Inflammatory macrophage (primary cell): Measurements from ENCODE around the gene TANC1.

ENCODE experiments used
- DNase-seq, 2 donors: peaks; one replicate each; pipeline ENCODE4 v3.0.0-alpha.2; 2020 to 2022

Gene TANC1

GRCh38 chr2:159175182-159175581 is 206.7 kb downstream of the TANC1 start:
- no peak for DNase-seq

- DNase-seq: no peak
Observed at GRCh38 chr2:159175927-159176326, 207.5 kb downstream of the TANC1 start.

DNA sequence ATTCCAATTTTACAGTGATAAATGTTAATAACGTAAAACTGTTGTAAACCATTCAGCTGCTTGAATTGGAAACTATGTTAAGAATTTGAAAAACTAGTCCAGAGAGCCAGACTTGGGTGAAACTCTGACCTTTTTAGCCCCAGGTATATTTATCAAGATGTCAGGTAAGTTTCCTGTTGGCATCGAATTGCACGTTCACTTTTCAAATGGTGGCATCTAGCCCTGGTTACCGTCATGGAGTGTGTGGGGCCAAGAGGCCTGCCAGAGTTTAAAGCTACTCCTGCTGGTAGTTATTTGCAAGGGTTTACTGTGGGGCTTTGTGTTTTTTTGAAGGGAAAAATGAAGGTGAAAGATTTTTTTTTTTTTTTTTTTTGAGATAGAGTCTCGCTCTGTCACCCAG is 208.1 kb downstream of the TANC1 start:
- no peak for DNase-seq

DNA sequence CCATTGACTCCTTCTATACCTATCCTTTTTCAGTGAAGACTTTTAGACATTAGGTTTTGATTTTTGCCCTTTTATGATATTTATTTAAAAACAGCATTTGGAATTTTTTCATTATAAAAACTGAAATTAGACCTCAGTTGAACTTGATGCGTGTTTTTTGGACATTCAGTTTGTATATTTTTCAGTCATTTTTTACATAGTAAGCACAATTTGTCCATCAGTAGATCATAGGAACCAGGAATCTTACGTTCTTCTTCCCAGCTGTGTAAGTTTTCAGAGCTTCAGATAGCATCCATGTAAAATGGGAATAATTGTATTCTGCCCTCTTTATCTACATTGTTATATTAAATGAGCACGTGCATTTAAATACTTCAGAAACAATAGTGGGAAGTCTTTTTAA is 208.9 kb downstream of the TANC1 start:
- no peak for DNase-seq

DNA sequence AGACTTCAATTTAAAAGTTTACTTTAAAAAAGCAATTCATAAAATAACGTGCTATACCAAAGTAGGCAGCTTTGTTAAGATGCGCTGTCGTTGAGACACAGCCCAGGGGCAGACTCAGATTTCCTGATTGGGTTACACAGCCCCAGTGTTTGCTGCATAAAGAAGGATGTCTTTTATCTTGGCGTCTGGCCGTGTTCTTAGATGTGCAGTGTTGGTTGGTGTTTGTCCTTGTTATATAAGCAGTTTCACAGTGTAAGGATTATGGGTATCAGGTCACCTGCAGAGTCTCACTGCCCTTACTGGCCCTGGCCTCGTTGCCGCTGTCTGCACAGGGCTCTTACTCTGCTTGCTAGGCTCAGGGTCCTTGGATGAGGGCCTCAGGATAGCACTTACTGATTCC is 209.5 kb downstream of the TANC1 start:
- no peak for DNase-seq

DNA sequence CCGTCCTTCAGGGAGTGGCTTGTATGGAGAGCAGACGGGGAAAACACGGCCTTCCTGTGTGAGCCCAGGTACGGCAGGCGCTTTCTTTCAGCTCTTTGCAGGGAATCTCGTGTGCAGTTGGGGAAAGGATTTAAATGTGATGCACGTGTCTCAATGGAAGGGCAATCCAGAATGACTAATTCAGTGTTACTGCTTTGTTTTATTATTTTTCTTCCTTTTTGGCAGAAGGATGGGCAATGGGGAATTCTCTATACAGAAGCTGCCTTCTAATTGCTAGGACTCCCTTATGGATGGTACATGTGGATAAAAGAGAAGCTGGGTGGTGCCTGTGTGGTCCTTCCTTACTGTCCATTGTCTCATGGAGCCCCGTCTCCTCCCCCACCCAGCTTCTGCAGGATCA is 210.7 kb downstream of the TANC1 start:
- DNase-seq: no peak

- no peak for DNase-seq
Observed at GRCh38 chr2:159179696-159180095, 211.3 kb downstream of the TANC1 start.

GRCh38 chr2:159183346-159183745 is 214.9 kb downstream of the TANC1 start:
- no peak for DNase-seq

- peak in 1 of 2 donors; percentile 22 for DNase-seq
Observed at GRCh38 chr2:159185401-159186130, 217.1 kb downstream of the TANC1 start.

GRCh38 chr2:159186462-159186861 is 218.0 kb downstream of the TANC1 start:
- DNase-seq: no peak

DNA sequence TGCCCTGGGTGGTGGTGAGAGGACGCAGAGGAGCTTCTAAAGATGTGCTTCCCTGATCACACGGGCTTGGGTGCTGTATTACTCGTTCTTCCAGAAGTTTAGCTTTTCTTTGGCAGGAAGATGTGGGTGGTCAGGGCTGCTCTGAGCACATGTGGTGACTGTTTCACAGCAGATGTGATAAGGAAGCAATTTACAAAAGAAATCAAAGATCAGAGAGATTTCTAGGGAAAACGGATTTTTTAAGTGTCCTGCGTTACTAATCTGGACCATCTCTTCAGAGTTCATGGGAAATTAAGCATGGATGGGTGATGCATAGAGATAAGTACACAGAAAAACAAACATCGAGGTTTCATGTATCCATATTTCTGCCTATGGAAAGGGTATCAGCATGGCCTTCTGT is 218.7 kb downstream of the TANC1 start:
- peak; percentile 12 to 26 for DNase-seq

- DNase-seq: no peak
Observed at GRCh38 chr2:159188449-159188848, 220.0 kb downstream of the TANC1 start.

GRCh38 chr2:159192371-159192918 is 224.0 kb downstream of the TANC1 start:
- DNase-seq: peak; percentile 30 to 62

GRCh38 chr2:159193791-159194190 is 225.4 kb downstream of the TANC1 start:
- DNase-seq: peak; percentile 69 to 70

DNA sequence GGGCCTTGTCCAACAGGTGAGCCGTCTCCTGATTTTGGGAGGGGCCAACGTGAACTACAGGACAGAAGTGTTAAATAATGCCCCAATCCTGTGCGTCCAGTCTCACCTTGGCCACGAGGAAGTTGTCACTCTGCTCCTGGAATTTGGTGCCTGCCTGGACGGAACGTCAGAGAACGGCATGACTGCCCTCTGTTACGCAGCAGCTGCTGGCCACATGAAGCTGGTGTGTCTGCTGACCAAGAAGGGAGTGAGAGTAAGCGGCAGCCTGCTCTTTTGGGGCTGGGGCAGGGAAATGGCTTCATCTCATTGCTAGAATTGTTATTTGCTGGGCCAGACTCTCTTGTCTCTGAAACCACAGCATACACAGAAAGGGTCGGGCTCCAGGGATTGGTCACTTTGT is 225.8 kb downstream of the TANC1 start:
- no peak for DNase-seq

- DNase-seq: no peak
Observed at GRCh38 chr2:159195697-159196096, 227.3 kb downstream of the TANC1 start.

GRCh38 chr2:159196393-159196925 is 228.0 kb downstream of the TANC1 start:
- DNase-seq: no peak

- DNase-seq: no peak
Observed at GRCh38 chr2:159199236-159199635, 230.8 kb downstream of the TANC1 start.

- no peak for DNase-seq
Observed at GRCh38 chr2:159199761-159200465, 231.5 kb downstream of the TANC1 start.

GRCh38 chr2:159200498-159200897 is 232.1 kb downstream of the TANC1 start:
- DNase-seq: no peak

DNA sequence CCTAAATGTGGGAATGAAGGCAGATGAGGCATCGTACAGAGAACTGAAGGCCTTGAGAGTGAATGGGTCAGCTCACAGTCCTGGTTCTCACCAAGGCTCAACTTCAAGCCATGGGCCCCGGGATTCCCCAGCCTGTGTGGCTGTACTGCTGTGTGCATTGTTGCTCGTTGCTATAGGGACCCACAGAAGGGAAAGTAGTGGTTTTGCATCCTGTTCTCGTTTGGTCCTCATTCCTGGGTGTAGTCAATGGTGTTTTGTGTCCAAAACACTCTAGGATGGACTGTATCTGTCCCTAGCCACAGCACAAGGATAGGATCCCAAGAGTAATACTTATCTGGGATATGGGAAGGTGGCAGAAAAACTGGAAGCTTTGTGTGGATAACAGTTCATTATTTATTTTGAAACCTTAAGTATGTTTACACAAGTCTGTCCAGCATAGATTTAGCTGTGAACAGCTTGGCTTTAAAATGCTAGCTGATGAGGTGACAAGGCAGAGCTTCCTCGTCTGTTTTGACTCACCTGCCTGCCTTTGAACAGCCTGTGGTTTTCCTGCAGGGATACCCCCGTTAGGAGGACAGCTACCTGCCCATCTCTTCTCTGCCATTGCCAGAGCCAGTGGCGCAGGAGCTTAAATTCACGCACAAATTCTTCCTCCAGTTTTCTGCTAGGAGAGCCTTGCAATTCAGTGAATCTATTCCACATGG is 233.1 kb downstream of the TANC1 start:
- DNase-seq: no peak

- DNase-seq: no peak
Observed at GRCh38 chr2:159202568-159203071, 234.2 kb downstream of the TANC1 start.
